GM20431 (cell line): ENCODE data around the gene PARP15.
"Not testable (repeated sequence)": the region's sequence is repeated elsewhere in the genome, so short reads cannot be mapped to it uniquely, and the experiment has no call there.

ENCODE experiments used
- in situ Hi-C: fragments of 300-500 bp; cut with MseI, MboI; formaldehyde crosslinking; loops from one replicate; pipeline ENCODE4 v1.15.0; 2020; ENCODE audit warnings: low sequenced_read_pairs; ENCODE audit not compliant: unreplicated experiment

PARP15 gene

DNA sequence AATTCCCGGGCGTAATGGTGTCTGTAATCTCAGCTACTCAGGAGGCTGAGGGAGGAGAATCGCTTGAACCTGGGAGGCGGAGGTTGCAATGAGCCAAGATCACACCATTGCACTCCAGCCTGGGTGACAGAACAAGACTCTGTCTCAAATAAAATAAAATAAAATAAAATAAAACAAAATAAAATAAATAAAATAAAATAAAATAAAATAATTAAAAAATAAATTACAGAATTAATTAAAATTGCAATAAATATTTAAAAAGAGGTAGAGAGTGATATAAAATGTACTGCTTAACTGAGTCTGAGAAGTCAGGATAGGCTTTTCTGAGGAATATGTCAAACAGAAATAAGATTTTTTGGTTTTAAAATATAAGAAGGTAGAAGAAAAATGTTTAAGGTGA lies 80.9 kb downstream of the PARP15 start:
- in situ Hi-C loops: not testable (repeated sequence)

DNA sequence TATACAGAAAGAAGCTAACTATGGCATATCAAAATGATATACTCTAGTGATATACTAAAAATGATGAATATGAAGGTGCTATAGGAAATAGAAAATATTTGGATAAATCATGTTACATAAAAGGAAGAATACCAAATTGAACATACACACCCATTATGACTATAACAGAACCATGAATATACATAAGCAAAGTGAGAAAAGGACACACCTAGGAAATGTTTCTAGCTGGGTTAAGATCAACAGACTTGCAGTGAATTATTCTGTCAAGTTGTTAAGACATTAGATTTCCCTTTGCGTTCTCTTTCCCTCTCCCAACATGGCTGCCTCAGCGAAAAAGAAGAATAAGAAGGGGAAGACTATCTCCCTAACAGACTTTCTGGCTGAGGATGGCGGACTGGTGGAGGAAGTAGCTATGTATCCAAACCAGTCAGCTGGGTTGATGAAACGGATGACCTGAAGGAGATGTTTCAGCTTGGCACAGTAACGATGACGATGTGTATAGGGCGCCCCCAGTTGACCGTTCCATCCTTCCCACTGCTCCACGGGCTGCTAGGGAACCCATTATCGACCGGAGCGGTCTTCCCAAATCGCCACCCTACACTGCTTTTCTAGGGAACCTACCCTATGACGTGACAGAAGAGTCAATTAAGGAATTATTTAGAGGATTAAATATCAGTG lies 83.0 kb downstream of the PARP15 start:
- in situ Hi-C loops: no loop called here

DNA sequence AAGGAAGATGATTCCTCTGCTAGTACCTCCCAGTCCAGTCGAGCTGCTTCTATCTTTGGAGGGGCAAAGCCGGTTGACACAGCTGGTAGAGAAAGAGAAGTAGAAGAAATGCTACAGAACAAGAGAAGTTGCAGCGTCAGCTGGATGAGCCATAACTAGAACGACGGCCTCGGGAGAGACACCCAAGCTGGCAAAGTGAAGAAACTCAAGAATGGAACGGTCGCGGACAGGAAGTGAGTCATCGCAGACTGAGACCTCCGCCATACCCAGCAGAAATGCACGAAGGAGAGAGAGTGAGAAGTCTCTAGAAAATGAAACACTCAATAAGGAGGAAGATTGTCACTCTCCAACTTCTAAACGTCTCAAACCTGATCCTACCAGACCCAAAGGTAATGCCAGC lies 84.2 kb downstream of the PARP15 start:
- in situ Hi-C loops: no loop called here

DNA sequence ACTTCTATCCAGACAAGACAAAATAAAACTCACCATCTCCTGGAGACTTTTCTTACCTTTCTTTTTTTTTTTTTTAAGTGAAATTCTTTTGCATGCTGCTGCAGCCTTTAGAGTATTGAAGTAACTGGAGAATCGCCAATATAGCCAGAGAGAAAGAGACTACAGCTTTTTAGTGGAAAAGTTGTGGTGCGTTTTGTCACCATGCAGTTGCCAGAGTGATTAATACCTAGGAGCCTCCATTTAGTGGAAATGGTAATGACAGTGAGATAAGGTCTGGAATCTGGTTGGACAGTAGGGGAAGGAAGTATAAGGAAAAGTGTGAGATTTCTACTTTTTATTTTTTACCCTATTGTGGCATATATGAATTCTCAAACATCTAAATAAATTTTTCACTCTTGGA lies 85.1 kb downstream of the PARP15 start:
- in situ Hi-C loops: no loop called here

DNA sequence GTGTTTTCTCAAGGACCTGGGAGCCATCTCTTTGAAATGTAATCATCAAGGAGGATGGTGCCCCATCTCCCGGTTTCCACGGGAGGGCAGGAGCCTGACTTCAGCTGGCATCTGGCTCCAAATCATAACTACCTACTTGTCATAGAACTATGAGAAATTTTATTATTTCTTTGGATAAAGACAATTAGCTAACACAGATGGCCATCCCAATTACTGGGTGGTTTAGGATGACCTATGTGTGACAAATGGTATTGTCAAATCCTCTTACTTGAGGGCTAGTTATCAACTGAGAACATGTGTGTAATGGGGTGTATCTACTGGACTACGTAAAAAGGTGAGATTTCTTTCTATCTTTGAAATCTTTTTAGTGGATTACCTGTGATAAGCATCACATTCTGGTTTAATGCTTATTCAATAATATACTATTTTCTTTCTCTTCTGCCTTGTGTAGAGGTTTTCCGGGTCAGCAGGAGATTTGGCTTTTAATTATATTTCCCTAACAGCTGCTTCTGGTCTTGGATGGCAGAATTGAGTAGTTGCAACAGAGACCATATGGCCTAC lies 87.9 kb downstream of the PARP15 start:
- in situ Hi-C loops: no loop called here

DNA sequence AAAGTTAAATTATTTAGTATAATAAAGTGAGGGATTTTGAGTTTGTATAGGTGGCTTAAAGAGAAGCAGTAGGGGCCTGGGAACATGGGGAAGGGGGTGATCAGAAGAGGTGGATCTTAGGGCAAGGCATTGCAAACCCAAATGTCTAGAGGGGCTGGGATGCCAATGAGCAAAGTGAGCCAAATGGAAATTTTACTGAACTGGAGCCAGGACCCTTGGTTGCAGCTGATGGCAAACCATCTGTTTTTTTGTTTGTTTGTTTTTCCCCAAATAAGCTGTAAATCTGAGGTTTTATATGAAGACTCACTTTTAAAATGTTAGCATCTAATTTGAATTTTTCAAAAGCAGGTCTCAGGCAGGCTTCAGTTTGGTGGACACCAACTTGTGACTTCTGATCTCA lies 88.4 kb downstream of the PARP15 start:
- in situ Hi-C loops: no loop called here

DNA sequence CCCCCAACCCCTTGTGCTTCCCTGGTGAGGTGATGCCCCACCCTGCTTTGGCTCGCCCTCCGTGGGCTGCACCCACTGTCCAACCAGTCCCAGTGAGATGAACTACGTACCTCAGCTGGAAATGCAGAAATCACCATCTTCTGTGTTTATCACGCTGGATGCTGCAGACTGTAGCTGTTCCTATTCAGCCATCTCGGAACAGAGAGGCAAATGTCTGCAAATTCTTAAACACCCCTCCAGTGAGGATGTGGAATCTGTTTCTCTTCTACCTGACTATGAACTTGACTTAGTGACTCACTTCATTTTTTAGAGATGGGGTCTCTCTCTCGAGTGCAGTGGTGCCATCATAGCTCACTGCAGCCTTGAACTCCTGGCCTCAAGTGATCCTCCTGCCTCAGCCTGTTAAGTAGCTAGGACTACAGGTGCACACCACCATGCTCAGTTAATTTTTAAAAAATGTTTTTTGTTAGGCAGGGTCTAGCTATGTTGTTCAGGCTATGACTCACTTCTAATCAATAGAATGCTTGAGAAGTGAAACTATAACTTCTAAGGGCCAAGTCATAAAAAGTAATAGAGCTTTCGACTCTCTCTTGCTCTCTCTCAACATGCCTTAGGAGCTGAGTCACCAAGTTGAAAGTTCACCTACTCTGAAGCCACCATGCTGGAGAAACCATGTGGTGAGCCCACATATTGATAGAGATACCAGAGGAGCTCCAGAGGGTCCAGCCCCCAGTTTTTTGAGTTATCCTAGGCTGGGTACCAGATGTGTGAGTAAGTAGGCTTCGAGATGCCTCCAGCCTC lies 91.7 kb downstream of the PARP15 start:
- in situ Hi-C loops: no loop called here

DNA sequence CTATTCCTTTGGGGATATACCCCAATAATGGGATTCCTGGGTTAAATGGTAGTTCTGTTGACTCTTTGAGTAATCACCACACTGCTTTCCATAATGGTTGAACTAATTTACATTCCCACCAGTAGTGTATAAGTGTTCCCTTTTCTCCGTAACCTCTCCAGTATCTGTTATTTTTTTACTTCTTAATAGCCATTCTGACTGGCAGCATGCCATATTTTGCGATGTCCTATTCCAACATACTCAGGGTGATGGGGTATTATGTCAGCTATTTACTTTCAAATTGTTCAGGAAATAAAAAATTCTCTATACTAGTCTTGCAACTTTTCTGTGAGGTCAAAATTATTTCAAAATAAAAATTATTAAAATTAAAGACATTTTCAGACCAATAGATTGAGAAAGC lies 94.1 kb downstream of the PARP15 start:
- in situ Hi-C loops: no loop called here

DNA sequence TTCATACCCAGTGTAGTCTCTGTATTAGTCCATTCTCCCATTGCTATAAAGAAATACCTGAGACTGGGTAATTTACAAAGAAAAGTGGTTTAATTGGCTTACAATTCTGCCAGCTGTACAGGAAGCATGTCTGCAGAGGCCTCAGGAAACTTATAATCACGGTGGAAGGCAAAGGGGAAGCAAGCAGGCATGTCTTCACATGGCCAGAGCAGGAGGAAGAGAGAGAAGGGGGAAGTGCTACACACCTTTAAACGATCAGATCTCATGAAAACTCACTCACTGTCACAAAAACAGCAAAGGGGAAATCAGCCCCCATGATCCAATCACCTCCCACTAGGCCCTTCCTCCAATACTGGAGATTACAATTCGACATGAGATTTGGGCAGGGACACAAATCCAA lies 96.9 kb downstream of the PARP15 start:
- in situ Hi-C loops: no loop called here

DNA sequence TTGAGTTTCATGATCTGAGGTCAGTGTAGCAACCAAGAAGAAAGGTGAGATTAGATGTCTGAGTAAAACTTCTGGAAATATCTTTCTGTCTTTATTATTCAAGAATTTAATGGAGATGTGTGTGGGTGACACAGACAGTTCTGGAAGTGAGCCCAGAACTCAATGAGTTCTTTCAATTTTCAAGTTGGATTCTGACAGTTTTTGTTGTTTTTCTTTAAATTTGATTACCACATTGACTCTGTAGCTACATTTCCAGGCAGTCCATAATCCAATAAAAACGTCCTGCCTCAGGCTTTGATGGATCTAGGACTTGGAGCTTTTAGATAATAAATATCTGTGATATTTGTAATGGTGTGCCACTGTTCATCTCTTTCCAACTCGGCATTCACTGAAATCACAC lies 99.3 kb downstream of the PARP15 start:
- in situ Hi-C loops: loop anchor here (5.0 to 25.0 kb wide), 2 partner anchors 114 to 264 kb away; partner anchors contain the start of genes DTX3L, PARP9 and WDR5B

DNA sequence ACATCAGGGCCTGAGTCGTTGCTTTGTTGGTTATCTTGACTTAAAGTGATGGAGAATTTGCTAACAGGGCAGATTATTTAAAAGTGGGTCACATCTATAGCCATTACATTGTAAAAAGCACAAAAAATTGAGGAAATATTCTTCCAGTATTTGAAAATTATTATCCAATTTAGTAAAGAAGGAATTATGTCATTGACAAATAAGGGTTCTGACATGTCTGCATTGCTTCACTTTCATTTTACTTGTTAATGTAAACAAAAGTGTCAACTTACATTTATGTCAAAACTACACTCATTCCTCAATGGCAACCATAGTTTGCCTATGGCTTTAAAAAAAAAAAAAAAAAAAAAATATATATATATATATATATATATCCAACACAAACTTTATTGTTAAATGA lies 99.8 kb downstream of the PARP15 start:
- in situ Hi-C loops: loop anchor here (5.0 to 25.0 kb wide), 2 partner anchors 115 to 265 kb away; partner anchors contain the start of genes DTX3L, PARP9 and WDR5B

DNA sequence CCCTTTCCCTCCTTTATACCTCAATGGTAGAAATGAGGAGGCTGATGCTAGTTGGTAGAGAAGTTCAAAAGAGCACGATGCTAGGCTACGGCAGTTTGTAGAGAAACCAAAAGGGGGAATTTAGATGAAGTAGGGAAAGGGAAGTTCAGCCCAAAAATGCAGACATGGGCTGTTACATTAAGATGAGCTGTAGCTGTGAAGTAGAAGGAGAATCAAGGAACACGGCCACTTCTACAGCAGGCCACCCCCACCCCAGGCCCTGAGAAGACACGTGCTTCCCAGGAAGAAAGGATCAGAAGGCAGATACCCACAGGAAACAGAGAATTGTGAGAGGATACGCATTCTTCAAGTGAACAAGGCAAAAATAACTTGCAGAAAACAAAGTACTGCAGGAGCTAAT lies 101.1 kb downstream of the PARP15 start:
- in situ Hi-C loops: loop anchor here (5.0 to 25.0 kb wide), 2 partner anchors 116 to 266 kb away; partner anchors contain the start of genes DTX3L, PARP9 and WDR5B

DNA sequence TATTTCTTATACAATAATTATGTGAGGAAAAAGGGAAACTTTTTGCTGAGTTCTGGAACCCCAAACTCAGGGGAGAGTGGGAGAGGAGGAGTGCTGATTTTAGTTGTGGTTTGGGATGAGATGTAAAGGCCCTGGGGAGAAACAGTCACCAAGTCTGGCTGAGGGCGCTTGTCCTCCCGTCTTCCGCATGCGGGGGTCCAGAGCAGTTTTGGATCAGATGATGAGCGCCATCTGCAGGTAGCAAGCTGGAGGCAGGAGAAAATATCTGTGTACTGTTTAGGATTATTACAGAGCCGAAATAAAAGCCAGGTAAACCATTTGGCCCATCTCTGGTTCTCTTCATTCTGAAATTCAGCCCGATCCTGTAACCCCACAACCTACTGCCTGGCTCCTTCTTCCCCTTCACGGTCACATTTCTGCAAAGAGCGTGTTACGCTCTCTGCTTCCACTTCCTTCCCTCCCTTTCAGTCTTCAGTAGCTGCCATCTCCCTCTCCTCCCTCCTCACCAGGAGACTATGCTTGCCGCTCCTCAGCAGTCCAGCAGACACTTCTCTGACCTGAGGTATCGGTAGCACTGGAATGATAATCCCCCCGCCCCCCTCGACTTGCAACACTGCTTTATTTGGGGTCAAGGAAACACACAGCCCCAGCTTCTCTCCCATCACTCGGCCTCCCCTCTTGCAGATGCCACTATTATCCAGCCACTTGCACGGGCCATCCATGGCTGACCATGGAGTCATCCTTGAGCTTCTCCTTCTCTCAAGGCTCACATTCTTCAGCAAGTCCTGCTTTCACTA lies 101.8 kb downstream of the PARP15 start:
- in situ Hi-C loops: loop anchor here (5.0 to 25.0 kb wide), 2 partner anchors 117 to 267 kb away; partner anchors contain the start of genes DTX3L, PARP9 and WDR5B

DNA sequence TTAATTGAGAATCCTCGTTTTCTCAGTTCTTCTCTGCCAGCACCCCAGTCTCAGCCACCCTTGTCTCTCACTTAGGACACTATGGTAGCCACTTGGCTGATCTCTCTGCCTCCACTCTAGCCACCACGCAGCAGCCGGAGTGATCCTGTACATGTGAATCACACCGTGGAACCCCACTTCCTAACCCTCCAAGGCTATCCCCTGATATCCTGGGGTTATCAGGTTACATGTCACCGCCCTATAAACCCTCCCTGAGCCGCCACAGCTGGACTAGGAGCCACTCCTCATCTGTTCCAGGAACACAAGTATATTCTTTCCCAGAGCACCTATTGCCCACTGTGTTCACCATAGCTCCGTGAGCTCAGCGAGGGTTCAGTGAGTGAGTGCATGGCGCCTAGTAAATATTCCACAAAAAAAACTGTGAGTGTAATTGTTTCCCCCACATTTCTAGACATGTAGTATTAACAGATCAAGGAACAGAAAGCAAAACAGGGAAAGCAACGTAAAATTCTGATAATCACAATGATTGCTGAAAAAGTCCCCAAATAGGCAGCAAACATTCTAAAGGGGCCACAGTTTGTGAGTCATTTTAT lies 102.5 kb downstream of the PARP15 start:
- in situ Hi-C loops: loop anchor here (5.0 to 25.0 kb wide), 2 partner anchors 118 to 268 kb away; partner anchors contain the start of genes DTX3L, PARP9 and WDR5B

DNA sequence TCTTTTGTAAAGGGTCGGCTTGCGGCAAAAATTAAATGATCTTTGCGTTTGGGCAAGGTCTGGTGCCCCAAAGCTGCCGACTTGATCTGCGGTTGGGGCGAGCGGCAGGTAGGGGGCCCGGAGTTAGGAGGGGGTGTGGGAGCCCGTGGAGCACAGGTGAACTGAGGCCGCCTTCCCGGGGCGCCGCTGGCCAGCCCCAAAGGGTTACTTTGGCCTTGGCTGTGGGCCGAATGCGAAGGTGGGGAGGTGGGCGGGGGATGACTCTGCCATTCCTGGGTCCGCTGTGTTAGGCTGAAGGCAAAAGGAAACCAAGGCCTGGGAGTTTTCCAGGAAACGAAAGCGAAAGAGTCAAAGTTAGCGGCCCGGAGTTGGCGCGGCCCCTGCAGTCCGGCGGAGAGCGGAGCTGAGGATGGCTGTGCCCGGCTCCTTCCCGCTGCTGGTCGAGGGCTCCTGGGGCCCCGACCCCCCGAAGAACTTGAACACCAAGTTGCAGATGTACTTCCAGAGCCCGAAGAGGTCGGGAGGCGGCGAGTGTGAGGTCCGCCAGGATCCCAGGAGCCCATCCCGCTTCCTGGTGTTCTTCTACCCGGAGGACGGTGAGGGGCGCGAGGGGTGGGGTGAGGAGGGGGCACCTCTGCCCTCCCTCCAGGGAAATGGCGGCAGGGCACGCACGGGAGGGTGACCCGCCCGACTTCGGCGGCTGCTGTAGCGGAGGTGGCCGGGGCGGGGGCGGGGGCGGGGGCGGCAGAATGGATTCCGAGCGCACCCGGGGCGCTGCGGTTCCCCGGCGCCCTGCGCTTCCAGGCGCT lies 103.2 kb downstream of the PARP15 start, which contains the start of gene PARP14:
Gene PARP14 (plus strand): TSS at position 365 of the 809 bp plus-strand sequence. CDS start 45 bp downstream, at position 410.
- in situ Hi-C loops: loop anchor here (25.0 kb wide), 1 partner anchor 268 kb away; the partner anchor contains the start of gene WDR5B

DNA sequence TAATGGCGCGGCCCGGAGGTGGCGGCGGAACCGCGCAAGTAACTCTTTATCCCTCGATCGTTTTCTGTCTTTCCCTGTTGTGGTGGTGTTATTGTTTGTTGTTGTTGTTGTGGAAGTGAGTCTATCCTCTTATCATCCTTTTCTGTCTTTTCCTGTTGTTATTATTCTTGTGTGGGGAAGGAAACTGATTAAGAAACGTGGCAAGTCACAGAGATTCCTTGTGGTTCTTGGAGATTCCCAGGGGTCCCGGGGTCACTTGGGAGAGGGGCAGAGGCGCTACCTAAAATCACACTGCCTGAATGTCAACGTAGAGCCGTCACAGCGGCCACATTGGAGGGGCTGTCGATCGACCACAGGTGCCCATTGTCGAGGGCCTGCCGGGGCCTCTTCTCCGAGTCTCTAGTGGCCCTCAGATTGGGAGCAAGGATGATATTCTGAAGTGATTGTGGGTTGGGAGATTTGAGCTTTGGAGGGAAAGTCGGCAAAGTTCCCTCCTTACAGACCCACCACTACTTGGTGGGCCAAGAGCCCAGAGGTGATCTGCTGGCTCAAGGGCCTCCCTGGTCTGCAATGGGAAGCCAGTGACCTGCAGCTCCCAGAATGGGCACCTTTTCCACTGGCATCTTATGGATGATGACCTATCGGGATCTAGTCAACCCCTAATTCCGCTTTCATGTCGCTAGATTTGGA lies 104.0 kb downstream of the PARP15 start:
- in situ Hi-C loops: loop anchor here (25.0 kb wide), 1 partner anchor 269 kb away; the partner anchor contains the start of gene WDR5B

DNA sequence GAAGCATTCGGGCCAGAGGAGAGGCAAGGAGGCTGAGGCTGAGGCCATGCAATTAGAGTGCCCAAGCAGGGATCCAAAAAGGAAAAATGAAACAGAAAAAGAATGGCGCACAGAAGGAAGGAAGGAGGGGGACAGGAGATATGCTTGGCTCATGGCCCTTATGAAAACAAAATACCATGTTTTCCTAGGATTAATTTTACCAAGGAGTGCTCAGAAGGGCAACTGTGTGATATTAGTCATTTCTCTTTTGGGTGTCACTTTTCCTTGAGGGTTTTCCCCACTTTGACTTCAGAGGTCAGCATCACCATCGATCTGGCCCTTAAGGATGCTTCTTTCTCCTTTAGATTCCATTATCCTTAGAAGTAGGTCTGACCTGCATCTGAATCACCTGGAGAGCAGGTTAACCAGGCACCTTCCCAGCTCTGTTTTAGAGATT lies 104.5 kb downstream of the PARP15 start:
- in situ Hi-C loops: loop anchor here (25.0 kb wide), 1 partner anchor 270 kb away; the partner anchor contains the start of gene WDR5B
